ENCODE data around the gene PXDN.

GRCh38 chr2:1591978-1592907 lies 152.1 kb downstream of the PXDN start:
- TF ChIP-seq EZH2phosphoT487 (IDR thresholded peaks at IDR 0.05; ENCODE audit: borderline replicate concordance), result no peak
- TF ChIP-seq, protein P1, sequence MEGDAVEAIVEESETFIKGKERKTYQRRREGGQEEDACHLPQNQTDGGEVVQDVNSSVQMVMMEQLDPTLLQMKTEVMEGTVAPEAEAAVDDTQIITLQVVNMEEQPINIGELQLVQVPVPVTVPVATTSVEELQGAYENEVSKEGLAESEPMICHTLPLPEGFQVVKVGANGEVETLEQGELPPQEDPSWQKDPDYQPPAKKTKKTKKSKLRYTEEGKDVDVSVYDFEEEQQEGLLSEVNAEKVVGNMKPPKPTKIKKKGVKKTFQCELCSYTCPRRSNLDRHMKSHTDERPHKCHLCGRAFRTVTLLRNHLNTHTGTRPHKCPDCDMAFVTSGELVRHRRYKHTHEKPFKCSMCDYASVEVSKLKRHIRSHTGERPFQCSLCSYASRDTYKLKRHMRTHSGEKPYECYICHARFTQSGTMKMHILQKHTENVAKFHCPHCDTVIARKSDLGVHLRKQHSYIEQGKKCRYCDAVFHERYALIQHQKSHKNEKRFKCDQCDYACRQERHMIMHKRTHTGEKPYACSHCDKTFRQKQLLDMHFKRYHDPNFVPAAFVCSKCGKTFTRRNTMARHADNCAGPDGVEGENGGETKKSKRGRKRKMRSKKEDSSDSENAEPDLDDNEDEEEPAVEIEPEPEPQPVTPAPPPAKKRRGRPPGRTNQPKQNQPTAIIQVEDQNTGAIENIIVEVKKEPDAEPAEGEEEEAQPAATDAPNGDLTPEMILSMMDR (conservative IDR thresholded peaks at IDR 0.05; ENCODE audit: low read length), result peak; percentile 31

All from Loucy (cell line).